Activated CD4-positive, CD25-positive, alpha-beta regulatory T cell treated with anti-CD3 and anti-CD28 coated beads, Interleukin-2, amount 50 U/mL, for 72 hours (primary cell): Measurements from ENCODE around the gene PDP2.

ENCODE experiments used
- DNase-seq: peaks from one replicate; pipeline ENCODE4 v3.0.0; 2021

Gene PDP2, protein sequence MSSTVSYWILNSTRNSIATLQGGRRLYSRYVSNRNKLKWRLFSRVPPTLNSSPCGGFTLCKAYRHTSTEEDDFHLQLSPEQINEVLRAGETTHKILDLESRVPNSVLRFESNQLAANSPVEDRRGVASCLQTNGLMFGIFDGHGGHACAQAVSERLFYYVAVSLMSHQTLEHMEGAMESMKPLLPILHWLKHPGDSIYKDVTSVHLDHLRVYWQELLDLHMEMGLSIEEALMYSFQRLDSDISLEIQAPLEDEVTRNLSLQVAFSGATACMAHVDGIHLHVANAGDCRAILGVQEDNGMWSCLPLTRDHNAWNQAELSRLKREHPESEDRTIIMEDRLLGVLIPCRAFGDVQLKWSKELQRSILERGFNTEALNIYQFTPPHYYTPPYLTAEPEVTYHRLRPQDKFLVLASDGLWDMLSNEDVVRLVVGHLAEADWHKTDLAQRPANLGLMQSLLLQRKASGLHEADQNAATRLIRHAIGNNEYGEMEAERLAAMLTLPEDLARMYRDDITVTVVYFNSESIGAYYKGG

DNA sequence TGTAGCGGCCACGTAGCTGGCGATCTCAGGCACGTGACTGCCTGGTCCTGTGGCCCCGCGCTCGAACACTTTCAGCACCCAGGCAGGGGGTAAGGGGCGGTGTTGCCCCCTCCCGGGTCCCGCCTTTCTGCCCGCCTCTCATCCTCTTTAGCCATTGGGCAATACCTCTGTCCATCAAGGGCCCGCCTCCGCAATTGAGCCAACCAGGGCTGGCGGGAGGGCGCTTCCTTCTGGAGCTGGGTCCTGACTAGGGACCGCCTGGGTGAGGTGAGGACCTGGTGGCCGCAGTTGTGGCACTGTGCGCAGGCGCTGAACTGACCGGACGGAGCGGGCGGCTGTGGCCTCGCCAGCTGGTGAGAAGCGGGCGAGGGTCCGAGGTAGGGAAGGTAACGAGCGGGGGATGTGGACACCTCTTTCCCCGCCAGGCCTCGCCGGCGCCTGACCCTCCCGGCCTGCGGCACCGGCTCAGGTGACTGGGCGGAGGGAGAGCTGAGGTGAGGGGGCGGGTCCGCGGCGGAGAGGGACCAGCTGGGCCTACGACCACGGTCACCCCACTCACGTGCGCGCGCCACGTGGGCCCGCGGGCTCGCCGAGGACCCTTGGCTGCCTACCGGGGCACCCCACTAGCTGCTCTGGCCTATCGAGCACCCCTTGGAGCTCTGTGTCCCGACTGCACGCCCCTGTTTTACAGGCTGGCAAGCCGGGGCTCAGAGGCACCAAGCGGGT is at the start of gene PDP2:
Gene PDP2, plus strand, starts transcription at position 228 of the 726 bp plus-strand sequence. CDS start 3,770 bp downstream, outside the sequence.
- DNase-seq, result peak; percentile 90

DNA sequence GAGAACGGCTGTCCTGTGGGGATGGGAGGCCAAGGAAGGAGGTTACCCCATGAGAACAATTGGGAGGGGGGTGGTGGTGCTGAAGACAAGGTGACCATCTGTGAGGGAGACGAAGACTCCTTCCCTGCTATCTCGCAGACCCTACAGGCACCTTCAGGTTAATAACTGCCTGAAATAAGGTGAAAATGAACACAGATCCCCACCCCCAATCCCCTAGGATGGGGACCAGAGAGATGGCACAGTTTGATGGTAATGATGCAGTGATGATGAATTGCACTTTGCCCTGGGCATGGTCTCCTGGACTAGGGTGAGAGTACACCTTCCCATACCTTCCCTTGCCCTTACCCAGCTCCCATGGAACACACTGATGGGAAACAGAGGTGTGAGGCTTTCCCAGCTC is 48.1 kb upstream of the PDP2 start:
- DNase-seq, result peak; percentile 6

DNA sequence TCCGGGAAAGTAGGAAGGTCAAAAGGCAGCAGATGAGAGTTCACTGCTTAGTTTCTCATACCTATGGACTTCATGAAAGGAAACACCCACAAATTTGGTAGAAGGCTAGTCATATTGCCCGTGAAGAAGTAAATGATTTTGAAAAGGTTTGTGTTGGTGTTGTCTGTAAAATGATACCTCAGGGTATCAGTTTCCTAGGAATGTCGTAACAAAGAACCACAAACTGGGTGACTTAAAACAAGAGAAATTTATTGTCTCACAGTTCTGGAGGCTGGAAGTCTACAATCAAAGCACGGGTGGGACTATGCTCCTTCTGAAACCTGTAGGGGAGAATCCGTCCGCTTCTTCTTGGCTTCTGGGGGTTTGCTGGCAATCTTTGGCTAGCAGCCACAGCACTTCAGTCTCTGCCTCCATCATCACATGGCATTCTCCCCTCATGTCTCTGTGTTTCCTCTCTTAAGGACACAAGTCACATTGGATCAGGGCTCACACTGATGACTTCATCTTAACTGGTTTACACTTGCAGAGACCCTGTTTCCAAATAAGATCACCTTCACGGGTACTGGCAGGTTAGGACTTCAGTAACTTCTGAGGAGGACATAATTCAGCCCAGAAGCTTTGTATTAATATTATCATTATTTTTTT is 47.5 kb upstream of the PDP2 start:
- peak; percentile 6 for DNase-seq

DNA sequence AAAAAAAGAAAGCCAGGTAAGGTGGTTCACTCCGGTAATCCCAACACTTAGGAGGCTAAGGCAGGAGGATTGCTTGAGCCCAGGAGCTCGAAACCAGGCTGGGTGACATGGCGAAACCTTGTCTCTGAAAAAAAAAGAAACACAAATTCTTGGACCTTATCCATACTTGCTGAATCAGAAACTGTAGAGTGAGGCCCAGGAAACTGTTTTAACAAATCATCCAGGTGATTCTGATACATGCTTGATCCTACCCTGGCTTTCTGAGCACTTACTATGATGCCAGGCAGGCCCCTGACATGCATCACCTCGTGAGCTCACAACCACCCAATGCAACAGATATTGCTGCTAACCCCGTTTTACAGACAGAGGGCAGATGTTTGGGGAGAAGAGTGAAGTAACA is 45.6 kb upstream of the PDP2 start:
- no peak for DNase-seq

DNA sequence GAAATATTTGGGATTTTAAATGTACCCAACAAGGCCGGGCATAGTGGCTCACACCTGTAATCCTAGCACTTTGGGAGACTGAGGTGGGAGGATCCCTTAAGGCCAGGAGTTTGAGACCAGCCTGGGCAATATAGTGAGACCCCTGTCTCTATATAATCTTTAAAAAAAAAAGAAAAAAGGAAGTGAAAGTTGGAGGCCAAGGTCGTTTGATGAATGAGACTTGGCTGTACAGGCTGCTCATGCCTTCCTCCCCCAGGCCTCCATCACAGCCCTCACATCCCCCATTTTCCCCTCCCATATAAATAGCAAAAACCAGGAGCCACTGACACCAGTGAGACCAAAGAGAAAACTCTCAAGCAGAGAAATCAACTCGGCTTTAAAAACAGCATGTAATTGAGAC is 39.4 kb upstream of the PDP2 start:
- DNase-seq, result no peak

DNA sequence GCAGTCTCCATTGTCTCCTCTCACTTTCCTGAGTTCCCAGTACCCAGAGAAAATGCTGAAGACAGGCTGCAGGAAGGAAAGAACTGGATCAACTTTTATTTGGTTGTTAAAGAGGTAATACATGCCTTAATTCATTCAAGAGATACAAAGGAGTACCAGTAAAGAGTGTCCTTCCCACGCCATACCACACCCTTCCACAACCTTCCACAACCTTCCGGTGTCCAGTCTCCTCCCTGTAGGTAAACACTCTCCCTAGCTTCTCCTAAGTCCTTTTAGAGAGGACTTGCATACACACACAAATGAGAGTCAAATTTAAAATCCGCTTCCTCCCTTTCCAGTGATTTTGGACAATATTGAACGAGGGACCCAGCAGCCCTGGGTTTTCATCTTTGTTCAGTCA is 38.9 kb upstream of the PDP2 start:
- peak; percentile 9 for DNase-seq

DNA sequence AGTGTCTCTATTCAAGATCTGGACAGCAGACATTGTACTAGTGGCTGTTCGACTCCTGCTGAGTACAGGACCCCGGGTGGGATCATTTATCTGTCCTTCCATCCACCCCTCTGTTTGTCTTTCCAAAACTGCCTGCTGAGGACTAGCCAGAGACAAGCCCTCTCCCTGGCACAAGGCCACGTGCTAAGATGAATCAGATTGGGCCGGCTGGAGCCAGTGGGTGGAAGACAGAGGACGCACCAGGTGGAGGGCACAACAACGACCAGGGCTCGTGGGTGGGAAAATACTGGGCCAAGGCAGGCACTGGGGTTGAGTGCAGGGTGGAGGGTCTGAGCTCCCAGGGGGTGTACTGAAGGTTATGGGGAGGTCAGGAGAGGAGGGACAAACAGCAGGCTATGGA is 37.5 kb upstream of the PDP2 start:
- peak; percentile 25 for DNase-seq

DNA sequence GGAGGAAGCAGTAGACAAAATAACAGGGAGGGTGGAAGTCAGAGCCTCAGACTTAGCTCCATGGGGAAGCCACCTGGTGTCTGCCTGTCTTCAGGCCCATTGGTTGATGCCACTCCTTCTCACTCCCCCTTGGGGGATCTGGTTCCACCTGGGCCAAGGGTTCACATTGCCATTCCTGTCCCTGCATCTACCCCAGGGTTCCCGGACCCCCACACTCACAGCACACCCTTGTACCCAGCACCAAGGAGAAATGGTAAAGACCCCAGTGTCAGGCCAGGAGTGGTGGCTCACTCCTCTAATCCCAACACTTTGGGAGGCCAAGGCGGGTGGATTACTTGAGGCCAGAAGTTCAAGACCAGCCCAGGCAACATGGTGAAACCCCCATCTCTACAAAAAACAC is 37.1 kb upstream of the PDP2 start:
- DNase-seq, result peak; percentile 6

DNA sequence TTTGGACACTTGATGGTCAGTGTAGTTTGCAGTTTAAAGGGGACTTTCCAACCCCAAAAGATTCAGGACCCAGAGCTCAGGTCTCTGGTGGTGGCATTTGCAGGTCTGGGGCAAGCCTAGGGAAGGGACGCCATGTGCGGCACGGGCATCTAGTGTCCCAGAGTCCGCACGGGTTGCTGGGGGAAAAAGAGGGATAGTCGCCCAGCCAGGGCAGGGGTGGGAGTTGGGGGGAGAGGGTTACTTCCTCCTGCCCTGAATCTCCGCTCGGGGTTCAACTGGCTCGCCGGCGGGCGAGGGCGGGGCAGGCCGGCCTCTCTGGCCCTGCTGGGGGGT is 36.3 kb upstream of the PDP2 start:
- DNase-seq, result no peak

DNA sequence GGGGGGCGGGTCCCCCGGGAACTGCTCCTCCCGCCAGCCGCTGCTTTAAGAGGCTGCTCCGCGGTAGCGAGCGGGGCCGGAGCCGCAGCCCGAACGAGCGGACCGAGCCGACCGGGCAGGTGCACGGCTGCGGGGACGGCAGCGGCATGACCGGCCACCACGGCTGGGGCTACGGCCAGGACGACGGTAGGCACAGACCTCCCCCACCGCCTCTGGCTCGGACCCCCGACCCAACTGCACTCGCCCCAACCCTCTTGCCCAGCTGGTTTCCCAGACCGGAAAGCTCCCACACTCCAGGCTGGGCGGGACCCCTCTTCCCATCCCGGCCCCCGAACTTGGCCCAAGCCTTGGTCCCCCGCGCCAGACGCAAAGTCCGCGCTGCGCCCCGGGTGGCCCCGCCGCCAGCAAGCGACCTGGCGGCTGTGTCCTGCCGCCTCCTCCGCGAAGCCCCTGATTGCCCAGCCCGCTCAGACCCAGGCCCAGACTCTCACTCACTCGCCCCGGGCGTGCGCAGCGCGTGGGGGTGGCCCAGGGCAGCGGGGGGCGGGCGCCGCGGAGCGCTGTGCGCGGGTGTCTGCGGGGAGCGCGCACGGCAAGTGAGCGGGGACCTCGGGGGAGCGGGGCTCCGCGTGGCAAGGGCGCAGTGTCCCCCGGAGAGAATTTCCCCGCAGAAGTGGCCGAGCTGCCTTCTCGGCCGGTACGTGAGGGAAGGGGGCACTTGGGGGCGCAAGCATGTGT is 35.8 kb upstream of the PDP2 start, which contains the start of gene CA7:
Gene CA7, plus strand, starts transcription at position 73 of the 738 bp plus-strand sequence. Its CDS starts 74 bp downstream, at position 147.
- DNase-seq, result peak; percentile 24

DNA sequence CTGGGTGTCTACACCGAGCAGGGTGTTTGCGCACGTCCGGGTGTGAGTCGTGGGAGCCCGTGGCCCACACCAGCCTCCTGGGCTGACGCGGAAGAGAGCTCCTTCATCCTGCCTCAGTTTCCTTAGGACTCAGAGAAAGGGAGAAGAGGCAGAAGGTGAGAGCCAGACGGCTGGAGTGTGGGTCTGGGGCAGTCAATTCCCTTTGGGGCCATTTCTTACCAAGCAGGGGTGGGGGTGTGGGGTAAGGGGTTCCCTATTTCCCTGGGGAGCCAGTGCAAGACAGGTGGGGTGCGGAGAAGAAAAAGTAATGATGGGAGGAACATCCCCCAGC is 35.3 kb upstream of the PDP2 start:
- no peak for DNase-seq

DNA sequence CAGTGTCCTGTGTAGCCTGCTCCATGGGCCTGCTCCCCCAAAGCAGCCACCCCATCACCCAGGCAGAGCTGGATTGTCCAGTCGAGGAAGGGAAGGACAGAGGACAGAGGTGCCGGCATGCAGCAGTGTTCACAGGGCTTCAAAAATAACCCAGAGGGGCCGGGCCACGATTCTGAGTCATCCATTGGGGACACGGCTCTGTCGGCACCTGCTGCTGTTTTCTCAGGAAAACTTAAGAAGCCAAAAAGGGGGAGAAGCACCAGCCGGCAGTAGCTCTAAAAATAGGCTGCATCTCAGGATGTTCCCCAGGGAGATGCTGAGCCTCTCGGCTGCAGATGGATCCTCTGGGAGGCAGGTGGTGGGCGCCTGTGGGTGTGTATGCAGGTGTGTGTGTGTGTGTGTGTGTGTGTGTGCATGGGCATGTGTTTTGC is 34.5 kb upstream of the PDP2 start:
- peak; percentile 26 for DNase-seq

DNA sequence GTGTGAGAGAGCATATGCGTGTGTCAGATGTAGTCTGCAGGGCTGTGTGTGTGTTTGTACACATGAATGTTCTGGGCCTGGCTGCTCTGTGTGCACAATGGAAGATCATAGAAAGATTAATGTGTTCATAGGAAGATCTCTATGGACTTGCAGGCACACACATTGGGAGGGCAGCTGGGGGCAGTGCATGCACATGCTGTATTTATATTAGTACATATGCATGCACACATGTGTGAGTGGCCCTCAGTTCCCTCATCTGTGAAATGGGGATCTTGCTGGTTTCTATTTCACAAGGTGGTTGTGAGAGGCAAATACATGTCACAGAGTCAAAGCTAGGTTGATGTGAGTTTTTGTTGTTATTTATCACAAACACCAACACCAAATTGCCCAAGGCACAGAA is 34.0 kb upstream of the PDP2 start:
- DNase-seq, result peak; percentile 2

DNA sequence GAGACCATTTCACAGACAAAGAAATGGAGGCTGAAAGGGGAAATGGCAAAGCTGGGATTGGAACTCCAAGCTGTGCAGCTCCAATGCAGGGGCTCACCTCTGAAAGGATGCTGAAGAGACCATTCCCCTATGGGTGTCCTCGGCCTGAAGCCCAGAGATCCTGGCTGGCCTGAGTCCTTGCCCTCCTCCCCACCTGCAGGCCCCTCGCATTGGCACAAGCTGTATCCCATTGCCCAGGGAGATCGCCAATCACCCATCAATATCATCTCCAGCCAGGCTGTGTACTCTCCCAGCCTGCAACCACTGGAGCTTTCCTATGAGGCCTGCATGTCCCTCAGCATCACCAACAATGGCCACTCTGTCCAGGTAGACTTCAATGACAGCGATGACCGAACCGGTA is 33.5 kb upstream of the PDP2 start:
- peak; percentile 16 for DNase-seq

DNA sequence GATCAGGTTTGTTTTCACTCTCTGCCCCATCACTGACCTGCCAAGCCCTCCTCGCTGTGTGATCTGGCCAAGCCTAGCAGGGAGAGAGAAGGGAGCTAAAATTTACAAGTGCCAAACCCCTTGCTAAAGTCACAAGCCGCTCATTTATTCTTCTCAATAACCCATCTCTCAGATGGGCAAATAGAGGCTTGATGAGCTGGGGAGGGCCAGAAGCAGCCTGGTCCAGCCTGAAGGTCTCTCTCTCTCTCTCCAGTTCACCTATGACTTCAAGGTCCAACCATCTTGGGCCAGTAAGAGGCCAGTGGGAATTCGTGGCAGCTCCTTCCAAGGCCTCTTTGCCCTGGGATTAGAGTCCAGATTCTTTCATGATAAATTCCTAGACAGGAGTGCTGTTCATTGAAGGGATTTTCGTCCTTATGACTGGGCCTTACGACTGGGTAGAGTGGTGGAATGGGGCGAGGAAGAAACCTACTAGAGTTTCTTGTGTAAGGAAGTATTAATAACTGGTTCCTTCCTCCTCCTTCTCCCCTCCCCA is 32.7 kb upstream of the PDP2 start:
- DNase-seq, result no peak

DNA sequence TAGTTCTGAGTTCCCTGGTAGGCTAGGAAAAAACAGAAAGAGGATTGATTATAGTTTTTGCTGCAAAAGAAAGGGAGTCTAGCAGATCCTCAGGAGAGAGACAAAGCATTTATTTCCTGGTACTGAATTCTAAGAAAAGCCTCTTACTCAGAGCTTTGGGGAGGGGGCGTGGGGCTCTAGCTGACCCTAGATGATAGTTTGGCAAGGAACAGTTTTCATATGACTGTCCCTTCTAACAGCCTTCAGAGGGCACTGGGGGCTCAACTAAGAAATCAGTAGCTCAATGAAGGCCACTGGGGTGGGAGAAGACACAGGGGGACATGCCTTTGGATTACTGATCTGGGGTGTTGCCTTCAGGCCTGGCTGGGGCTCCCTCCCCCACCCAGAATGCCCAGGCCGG is 32.1 kb upstream of the PDP2 start:
- DNase-seq, result no peak

DNA sequence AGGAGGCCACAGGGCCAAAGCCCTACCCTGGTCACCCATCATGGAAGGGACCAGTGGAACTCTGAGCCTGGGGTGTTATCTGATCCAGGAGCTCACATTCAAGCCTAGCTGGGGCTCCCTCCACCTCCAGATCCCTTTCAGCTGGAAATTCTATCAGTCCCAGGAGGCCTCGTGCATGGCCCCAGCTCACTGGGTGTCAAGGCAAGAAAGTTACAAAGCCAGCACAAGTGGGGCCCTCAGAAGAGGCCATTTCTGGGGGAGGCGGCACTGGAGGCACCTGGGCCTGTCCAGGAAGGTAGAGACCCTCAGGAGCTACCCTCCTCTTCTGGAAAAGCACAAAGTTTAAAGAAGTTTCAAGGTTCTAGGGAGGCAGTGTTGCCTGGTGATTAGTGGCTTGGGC is 31.3 kb upstream of the PDP2 start:
- peak; percentile 17 for DNase-seq

DNA sequence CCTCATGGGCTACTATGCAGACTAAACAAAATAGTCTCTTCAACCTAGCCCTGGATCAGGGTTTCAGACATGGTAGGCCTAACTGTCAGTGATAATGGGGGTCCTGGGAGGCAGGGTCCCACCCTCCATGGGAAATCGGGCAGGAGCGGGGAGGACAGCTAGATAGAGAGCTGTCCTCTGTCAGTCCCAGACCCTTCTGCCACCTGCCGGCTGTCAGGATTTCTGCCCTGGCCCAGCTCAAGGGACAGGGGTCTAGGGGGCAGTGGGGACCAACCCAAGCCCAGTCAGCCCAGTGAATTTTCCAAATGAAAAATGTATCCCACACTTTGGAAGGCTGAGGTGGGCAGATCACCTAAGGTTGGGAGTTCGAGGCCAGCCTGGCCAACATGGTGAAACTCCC is 30.8 kb upstream of the PDP2 start:
- peak; percentile 7 for DNase-seq

DNA sequence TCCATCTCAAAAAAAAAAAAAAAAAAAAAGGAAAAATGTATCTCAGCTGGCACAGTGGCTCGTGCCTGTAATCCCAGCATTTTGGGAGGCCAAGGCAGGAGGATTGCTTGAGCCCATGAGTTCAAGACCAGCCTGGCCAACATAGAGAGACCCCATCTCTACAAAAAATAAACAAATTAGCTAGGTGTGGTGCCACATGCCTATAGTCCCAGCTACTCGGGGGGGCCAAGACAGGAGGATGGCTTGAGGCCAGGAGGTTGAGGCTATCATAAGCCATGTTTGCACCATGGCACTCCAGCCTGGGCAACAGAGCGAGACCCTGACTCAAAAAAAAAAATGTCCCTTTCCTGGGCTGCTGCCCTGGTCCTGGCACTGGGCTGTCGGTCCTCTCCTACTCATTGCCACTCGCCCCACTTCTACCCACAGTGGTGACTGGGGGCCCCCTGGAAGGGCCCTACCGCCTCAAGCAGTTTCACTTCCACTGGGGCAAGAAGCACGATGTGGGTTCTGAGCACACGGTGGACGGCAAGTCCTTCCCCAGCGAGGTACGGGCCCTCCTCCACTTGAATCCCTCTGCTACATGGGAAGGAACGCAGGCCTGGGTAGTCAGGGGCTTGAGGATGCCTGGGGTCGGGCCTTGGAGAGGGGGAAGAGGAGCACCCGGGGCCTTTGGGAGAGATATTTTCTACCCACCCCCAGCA is 30.1 kb upstream of the PDP2 start:
- DNase-seq, result peak; percentile 12

DNA sequence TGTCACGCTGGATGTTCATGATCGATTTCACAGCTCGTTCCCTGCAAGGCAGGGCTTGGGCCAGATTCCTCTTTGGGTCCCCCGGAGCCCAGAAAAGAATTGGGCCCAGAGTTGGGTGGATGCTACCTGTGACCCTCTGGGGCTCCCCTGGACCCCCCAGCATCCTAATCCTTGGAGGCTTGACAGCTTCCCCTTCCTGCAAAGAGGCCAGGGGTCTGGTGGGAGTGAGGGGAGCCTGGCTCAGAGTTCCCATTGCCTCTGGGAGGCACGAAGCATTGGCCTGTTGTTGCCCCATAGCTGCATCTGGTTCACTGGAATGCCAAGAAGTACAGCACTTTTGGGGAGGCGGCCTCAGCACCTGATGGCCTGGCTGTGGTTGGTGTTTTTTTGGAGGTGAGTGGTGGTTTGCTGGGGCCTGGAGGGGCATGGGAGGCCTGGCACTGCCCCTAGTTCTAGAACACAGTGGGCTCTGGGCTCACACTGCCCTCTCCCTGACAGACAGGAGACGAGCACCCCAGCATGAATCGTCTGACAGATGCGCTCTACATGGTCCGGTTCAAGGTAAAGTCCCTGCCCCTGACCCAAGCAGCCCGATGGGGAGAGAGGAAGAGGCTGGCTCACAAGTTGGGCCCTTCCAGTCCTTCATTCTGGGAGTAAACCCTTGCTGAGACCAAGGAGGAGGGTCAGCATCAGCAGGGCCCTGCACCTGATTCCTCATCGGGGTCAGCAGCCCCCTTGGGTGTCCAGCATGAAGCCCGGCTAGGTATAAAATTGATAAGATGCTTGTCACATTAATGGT is 28.9 kb upstream of the PDP2 start:
- DNase-seq, result no peak
